Prostate gland (tissue), 2 donors: ENCODE data around the gene TNIP1.

Source experiments
- CTCF ChIP-seq, 4 experiments: fragments of 200-600 bp in 2 of 4; fragments of 450-650 bp in 2 of 4; sonication (generic) in 2 of 4; IDR thresholded peaks; 1 replicate in 3 of 4; 2 replicates in 1 of 4; pipeline ENCODE4 v1.5.1; 2016 to 2019; ENCODE audit warnings: antibody characterized with exemption in 4 of 4, mild to moderate bottlenecking in 2 of 4, moderate library complexity in 2 of 4
- POLR2A ChIP-seq: fragments of 450-650 bp; IDR thresholded peaks from one replicate; pipeline ENCODE4 v1.6.1; 2016; ENCODE audit warnings: antibody characterized with exemption, mild to moderate bottlenecking

DNA sequence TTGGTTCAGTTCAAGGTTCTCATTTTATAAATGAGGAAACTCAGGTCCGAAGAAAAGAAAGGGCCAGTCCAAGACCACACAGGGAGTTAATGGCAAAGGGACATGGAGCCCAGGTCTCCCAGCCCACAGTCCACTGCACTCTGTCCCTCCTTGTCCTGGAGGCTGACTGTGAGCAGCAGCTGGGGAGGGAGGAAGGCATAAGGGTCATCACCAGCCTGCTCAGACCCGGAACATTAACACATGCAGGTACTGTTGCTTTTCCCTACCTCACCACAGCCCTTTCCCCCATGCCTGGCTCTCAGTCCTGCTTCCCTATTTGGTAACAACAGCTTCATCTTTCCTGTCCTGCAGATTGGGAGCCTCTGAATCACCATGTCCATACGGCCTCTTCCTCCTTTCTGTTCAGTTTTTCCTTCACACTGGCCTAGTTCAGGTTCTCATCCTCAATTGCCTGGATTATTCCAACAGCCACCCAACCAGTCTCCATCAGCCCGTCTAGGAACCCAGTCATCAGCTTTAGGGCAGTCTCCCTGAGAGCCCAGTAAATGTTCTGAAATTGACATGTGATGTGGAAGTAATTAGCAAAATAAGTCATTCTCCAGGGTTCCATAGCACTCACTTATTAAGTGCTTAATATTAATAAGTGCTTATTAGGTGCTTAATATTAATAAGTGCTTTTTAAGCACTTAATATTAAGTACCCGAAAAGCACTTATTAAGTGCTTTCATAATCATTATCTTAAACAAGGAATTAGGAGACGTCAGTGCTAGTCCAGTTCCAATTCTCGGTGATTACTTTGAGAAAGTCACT, 56.2 kb downstream of the TNIP1 start:
- TF ChIP-seq CTCF (IDR thresholded peaks at IDR 0.05) (no peak), POLR2A (no peak)
